Activated naive CD4-positive, alpha-beta T cell treated with anti-CD3 and anti-CD28 coated beads, Interleukin-2, amount 10 ng/mL, durations not matched to agents 7 days and 5 days (primary cell): Measurements from ENCODE around the gene MALRD1.
"Not testable (repeated sequence)": the region's sequence is repeated elsewhere in the genome, so short reads cannot be mapped to it uniquely, and the experiment has no call there.

Experiments used
- CTCF ChIA-PET: fragments of 350-600 bp; sonication (Branson Sonifier 250); formaldehyde crosslinking; loops from one replicate; lab custom pipeline; 2021; ENCODE audit warnings: antibody characterized with exemption; lab: Charles Lee
- DNase-seq: peaks from one replicate; pipeline ENCODE4 v3.0.0-alpha.2; 2020
- H3K27ac Mint-ChIP-seq: one replicate; pipeline ENCODE4 v1.8.0; 2021; ENCODE audit warnings: mild to moderate bottlenecking, moderate library complexity, mixed read lengths
- H3K27me3 Mint-ChIP-seq: one replicate; pipeline ENCODE4 v1.8.0; 2021; ENCODE audit warnings: mild to moderate bottlenecking, mixed read lengths
- H3K36me3 Mint-ChIP-seq: one replicate; pipeline ENCODE4 v1.8.0; 2021; ENCODE audit warnings: mixed read lengths
- H3K4me1 Mint-ChIP-seq: one replicate; pipeline ENCODE4 v1.8.0; 2021; ENCODE audit warnings: mixed read lengths
- H3K4me3 Mint-ChIP-seq: one replicate; pipeline ENCODE4 v1.8.0; 2021; ENCODE audit warnings: mild to moderate bottlenecking, moderate library complexity, mixed read lengths
- H3K9me3 Mint-ChIP-seq: one replicate; pipeline ENCODE4 v1.8.0; 2021; ENCODE audit warnings: mixed read lengths

MALRD1 gene

DNA sequence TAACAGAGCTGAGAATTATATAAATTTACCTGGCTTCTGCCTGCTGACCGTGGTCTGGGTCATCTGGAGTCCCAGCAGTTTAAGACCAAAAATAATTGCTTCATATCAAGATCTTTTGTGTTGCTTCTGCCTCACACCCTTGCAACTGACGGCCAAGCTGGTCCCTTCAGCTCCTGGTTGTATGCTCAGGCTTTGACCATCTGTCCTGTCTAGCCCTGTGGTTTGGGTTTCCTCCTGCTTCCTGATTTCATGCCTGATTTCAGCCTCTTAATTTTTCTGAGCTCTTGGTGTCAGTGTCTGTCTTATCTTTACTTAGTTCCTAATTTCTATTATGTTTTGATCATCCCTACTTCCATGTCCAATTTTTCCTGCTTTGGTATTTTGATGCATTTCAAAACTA, 679.8 kb downstream of the MALRD1 start:
- H3K27ac Mint-ChIP-seq: no peak overlapping the region
- H3K4me1 Mint-ChIP-seq: no peaks in the 10 kb centered on the region
- peaks cover 7% of the 10 kb centered on the region for H3K9me3 Mint-ChIP-seq
- no peak for DNase-seq
- H3K27me3 Mint-ChIP-seq: no peaks in the 10 kb centered on the region
- CTCF ChIA-PET: no interaction called here
- H3K4me3 Mint-ChIP-seq: no peak overlapping the region
- H3K36me3 Mint-ChIP-seq: no peaks in the 10 kb centered on the region

DNA sequence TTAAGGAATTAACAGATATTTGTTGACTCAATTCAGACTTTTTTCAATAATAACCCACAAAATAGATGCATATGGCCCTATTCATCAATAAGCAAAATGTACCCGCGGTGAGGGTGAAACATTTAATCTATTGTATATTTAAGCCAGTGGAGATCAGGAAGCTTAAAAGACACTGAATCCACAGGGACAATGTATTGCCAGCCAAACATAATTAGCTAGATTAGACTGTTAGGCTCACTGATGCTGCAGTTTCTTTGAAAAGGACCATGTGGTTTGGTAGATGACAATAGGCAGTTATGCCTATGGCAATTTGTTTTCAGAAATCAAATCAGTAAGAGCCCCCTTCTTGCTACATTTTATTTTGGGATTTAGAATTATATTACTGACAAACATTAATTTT, 680.4 kb downstream of the MALRD1 start:
- DNase-seq: no peak
- CTCF ChIA-PET: no interaction called here
- no peaks in the 10 kb centered on the region for H3K4me1 Mint-ChIP-seq
- peaks cover 5% of the 10 kb centered on the region for H3K9me3 Mint-ChIP-seq
- H3K36me3 Mint-ChIP-seq: no peaks in the 10 kb centered on the region
- H3K27me3 Mint-ChIP-seq: no peaks in the 10 kb centered on the region
- no peak overlapping the region for H3K4me3 Mint-ChIP-seq
- H3K27ac Mint-ChIP-seq: no peak overlapping the region

DNA sequence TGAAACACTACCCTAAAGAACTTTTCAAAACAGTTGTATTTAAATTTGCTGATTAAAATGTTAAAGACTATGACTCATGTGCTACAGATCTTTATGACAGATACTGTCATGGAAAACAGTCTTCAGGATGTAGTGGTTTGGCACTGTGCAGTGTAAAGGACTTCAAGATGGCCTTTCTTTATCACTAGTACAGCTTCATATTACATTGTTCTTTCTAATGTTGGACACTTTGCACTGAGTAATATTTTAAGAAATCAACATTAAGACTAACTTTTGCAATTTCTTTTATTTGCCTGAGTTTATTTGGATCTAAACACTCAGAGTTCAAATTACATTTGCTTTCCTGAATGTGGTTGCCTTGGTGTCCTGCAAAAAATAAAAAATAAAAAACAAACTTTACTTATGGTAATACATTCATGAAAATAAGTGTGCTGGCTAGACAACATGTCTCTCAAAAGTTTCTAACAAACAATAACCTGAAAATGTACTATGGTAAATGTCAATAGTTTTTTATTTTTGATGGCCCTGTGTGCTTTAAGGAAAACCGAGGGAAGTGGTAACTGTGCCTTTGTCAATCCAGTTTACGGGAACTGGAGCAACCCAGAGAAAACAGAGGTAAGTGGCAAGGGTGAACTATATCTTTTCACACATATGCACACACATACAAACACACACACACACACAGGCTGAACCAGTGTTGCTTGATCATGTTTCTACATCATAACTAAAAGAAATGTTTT, 681.7 kb downstream of the MALRD1 start:
- Mint-ChIP-seq H3K4me3 (no peak overlapping the region), H3K27ac (no peak overlapping the region), H3K9me3 (peaks cover 5% of the 10 kb centered on the region), H3K27me3 (no peaks in the 10 kb centered on the region), H3K4me1 (no peaks in the 10 kb centered on the region), H3K36me3 (no peaks in the 10 kb centered on the region)
- CTCF ChIA-PET: no interaction called here
- no peak for DNase-seq

DNA sequence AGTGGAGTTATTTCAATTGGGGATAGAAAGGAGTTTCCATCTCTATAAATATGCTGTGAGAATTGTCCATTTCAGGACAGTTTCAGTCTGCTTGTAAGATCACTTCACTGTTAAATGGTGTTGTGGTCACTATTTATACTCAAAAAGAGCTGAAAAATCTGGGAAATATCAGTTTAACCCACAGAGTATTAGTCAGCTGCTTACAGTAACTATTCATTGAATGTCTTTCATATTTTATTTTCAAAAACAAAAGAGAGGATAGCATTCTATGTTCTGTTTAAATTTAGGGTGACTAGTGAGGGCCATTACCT, 682.3 kb downstream of the MALRD1 start:
- H3K27me3 Mint-ChIP-seq: no peaks in the 10 kb centered on the region
- H3K4me3 Mint-ChIP-seq: no peak overlapping the region
- H3K9me3 Mint-ChIP-seq: peaks cover 5% of the 10 kb centered on the region
- H3K36me3 Mint-ChIP-seq: no peaks in the 10 kb centered on the region
- no peak overlapping the region for H3K27ac Mint-ChIP-seq
- CTCF ChIA-PET: no interaction called here
- no peaks in the 10 kb centered on the region for H3K4me1 Mint-ChIP-seq
- DNase-seq: no peak

DNA sequence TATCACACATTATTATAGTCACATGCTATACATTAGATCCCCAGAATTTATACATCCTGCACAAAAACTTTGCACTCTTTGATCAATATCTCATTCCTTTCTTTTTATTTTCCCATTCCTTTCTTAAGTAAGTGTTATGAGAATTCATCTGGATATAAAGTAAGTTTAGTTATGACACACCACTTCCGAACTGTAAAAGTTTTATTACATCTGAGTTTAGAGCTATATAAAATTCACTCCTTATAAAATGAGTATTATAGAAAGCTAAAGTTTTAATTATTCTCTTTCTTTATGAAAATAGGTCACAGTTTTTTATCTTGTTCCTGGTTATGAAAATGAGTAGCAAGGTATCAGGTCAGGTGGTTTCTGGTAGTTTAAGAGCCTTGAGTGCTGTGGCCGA, 683.0 kb downstream of the MALRD1 start:
- H3K4me1 Mint-ChIP-seq: no peaks in the 10 kb centered on the region
- H3K36me3 Mint-ChIP-seq: no peaks in the 10 kb centered on the region
- CTCF ChIA-PET: no interaction called here
- H3K9me3 Mint-ChIP-seq: peaks cover 7% of the 10 kb centered on the region
- no peak overlapping the region for H3K4me3 Mint-ChIP-seq
- DNase-seq: no peak
- no peaks in the 10 kb centered on the region for H3K27me3 Mint-ChIP-seq
- no peak overlapping the region for H3K27ac Mint-ChIP-seq

DNA sequence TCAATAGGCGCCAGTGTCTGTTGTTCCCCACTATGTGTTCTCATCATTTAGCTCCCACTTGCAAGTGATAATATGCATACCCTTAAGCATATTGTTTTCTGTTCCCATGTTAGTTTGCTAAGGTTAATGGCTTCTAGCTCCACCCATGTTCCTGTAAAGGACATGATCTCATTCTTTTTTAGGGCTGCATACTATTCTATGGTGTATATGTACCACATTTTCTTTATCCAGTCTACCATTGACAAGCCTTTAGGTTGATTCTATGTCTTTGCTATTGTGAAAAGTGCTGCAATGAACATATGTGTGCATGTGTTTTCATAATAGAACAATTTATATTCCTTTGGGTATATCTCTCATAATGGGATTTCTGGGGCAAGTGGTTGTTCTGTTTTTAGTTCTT, 689.8 kb downstream of the MALRD1 start:
- no peak overlapping the region for H3K4me3 Mint-ChIP-seq
- H3K9me3 Mint-ChIP-seq: peaks cover 14% of the 10 kb centered on the region
- CTCF ChIA-PET: no interaction called here
- no peaks in the 10 kb centered on the region for H3K4me1 Mint-ChIP-seq
- DNase-seq: no peak
- H3K27me3 Mint-ChIP-seq: no peaks in the 10 kb centered on the region
- no peaks in the 10 kb centered on the region for H3K36me3 Mint-ChIP-seq
- H3K27ac Mint-ChIP-seq: no peak overlapping the region

DNA sequence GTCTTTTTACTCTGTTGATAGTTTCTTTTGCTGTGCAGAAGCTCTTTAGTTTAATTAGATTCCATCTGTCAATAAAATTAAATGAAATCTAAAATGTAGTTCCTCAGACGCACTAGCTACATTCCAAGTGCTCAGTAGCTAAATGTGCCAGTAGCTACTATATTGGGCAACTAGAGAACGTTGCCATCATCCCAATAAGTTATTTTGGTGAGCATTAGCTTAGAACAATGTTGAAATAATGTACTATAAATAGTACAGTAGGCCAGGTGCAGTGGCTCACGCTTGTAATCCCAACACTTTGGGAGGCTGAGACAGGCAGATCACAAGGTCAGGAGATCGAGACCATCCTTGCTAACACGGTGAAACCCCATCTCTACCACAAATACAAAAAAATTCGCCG, 690.6 kb downstream of the MALRD1 start:
- peaks cover 14% of the 10 kb centered on the region for H3K9me3 Mint-ChIP-seq
- CTCF ChIA-PET, H3K27ac Mint-ChIP-seq, H3K4me3 Mint-ChIP-seq, H3K27me3 Mint-ChIP-seq, DNase-seq, H3K4me1 Mint-ChIP-seq, H3K36me3 Mint-ChIP-seq: not testable (repeated sequence)

DNA sequence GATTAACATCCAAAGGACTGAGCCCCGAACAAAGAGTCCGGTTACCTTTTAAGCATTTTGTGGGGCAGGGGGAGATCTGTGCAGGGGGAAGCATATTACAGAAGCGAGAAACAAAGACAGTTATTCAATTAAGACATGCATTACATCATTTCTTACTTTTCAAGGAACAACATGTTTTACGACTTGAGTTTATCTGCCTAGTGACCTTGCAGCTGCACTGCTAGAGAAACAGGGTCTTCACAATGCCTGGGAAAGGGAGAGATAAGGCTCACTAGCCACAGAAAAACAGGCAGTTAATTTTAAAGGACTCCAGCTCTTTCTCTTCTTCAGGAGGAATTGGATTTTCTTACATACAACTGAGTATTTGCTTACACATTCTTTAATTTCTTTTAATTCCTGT, 693.5 kb downstream of the MALRD1 start:
- peaks cover 14% of the 10 kb centered on the region for H3K9me3 Mint-ChIP-seq
- H3K27me3 Mint-ChIP-seq, H3K4me1 Mint-ChIP-seq, DNase-seq, H3K27ac Mint-ChIP-seq, H3K36me3 Mint-ChIP-seq, H3K4me3 Mint-ChIP-seq, CTCF ChIA-PET: not testable (repeated sequence)

DNA sequence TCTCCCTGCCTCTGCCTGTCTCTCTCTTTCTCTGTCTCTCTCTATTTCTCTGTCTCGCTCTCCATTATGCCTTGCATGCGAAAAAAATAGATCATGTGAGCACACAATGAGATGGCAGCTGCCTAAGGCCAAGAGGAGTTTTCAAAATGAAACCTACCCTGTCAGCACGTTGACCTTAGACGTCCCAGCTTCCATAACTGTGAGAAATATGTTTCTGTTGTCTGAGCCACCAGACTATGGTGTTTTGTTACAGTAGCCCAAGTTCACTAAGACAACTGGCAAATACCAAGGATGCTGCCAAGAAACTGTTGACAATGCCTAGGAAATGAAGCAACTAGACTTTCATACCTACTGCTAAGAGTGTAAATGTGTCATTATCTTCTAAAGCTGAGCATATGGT, 697.1 kb downstream of the MALRD1 start:
- Mint-ChIP-seq H3K27ac (no peak overlapping the region), H3K9me3 (peaks cover 5% of the 10 kb centered on the region), H3K4me3 (no peak overlapping the region), H3K4me1 (no peaks in the 10 kb centered on the region), H3K36me3 (no peaks in the 10 kb centered on the region), H3K27me3 (no peaks in the 10 kb centered on the region)
- CTCF ChIA-PET: no interaction called here
- no peak for DNase-seq

DNA sequence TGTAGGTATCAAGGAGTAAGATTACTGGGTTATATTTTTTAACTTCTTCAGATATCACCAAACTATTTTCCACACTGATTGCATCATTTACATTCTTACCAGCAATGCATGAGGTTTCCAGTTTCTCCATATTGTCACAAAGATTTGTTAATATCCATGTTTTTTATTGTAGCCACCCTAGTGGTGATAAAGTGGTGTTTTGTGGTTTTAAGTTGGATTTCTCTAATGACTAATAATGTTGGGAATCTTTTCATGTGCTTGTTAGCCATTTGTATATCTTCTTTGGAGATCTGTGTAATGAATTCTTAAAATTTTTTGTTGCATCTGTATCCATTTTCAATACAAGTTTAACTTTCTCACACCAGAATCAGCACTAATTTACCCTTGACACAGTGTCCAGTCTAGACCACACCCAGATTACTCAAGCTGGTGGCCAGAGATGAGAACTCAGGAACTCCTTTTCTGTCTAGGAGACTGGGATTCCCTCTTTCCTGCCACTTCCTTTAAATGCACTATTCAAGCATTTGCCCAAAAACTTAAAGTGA, 700.7 kb downstream of the MALRD1 start:
- no peaks in the 10 kb centered on the region for H3K36me3 Mint-ChIP-seq
- no peak for DNase-seq
- H3K4me1 Mint-ChIP-seq: no peaks in the 10 kb centered on the region
- CTCF ChIA-PET: no interaction called here
- H3K27me3 Mint-ChIP-seq: no peaks in the 10 kb centered on the region
- no peak overlapping the region for H3K4me3 Mint-ChIP-seq
- H3K9me3 Mint-ChIP-seq: peaks cover 3% of the 10 kb centered on the region
- no peak overlapping the region for H3K27ac Mint-ChIP-seq

DNA sequence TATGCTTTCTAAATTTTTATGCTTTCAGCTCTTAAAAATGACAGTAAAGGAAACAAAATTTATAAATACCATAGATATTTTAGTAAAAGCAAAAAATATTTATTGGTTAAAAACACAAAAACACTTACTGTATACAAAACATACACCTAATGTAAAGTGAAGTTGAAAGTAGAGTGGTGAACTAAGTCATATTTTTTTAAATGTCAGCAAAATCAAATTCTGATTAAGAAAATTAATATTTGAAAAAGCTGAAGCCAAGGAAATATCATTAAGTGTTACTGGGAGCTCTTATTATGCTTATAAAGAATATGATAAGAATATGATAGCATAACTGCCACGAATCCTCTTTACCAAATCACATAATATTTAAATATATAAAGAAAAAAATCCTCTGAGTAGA, 702.4 kb downstream of the MALRD1 start:
- H3K9me3 Mint-ChIP-seq: peaks cover 2% of the 10 kb centered on the region
- no peaks in the 10 kb centered on the region for H3K36me3 Mint-ChIP-seq
- no peak for DNase-seq
- H3K4me3 Mint-ChIP-seq: no peak overlapping the region
- no peaks in the 10 kb centered on the region for H3K4me1 Mint-ChIP-seq
- CTCF ChIA-PET: no interaction called here
- no peaks in the 10 kb centered on the region for H3K27me3 Mint-ChIP-seq
- H3K27ac Mint-ChIP-seq: no peak overlapping the region

DNA sequence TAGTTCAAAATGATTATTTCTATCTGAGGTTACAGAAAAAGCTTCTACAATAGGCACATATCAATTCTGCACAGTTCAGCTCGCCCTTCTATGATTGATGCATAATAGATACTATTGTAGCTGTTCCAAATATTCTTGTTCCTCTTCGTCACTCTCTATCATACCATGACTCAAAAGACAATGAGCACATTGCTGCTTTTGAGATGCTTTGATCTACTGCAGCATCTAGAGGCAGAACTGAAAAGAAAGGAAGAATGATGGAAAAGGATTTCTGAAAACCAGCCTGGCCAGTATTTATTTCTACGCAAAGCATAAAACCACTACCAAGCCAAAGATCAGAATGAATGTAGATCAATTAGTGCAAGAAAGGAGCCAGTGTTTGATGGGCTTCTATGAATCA, 708.3 kb downstream of the MALRD1 start:
- no peaks in the 10 kb centered on the region for H3K4me1 Mint-ChIP-seq
- no peak for DNase-seq
- H3K9me3 Mint-ChIP-seq: peaks cover 4% of the 10 kb centered on the region
- H3K36me3 Mint-ChIP-seq: no peaks in the 10 kb centered on the region
- no peaks in the 10 kb centered on the region for H3K27me3 Mint-ChIP-seq
- H3K4me3 Mint-ChIP-seq: no peak overlapping the region
- no peak overlapping the region for H3K27ac Mint-ChIP-seq
- CTCF ChIA-PET: no interaction called here

DNA sequence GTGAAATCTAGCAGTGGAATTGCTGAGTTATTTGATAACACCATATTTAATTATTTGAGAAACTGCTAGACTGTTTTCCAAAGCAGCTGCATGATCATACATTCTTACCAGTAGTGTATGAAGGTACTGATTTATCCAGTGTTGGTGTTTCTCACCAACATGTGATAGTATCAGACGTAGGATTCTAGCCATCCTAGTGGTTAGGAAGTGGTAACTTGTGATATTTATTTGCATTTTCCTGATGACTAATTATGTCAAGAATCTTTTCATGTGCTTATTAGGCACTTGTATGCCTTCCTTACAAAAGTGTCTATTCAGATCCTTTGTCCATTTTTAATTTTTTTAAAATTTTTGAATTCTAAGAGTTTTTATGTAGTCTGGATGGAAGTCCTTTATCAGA, 713.4 kb downstream of the MALRD1 start:
- H3K27me3 Mint-ChIP-seq: no peaks in the 10 kb centered on the region
- H3K4me3 Mint-ChIP-seq: no peak overlapping the region
- no peak overlapping the region for H3K27ac Mint-ChIP-seq
- no peak for DNase-seq
- CTCF ChIA-PET: no interaction called here
- H3K4me1 Mint-ChIP-seq: no peaks in the 10 kb centered on the region
- H3K9me3 Mint-ChIP-seq: peaks cover 5% of the 10 kb centered on the region
- no peaks in the 10 kb centered on the region for H3K36me3 Mint-ChIP-seq

DNA sequence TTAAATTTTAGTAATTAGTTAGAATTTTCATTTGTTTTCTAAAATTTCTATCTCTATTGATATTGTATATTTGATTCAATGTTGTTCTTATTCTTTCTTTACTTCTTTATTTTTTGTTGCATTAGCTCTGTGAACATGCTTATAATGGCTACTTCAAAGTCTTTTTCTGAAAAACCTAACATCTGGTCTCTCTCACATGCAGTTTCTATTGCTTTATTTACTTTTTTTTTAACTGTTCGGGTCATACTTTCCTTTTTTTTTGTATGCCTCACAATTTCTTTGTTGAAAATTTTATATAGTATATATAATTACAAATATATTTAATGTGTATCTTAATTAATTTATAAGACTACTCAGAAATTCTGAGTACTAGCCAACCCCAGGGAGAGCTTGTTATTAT, 715.5 kb downstream of the MALRD1 start:
- H3K4me3 Mint-ChIP-seq: no peak overlapping the region
- H3K36me3 Mint-ChIP-seq: no peaks in the 10 kb centered on the region
- H3K27me3 Mint-ChIP-seq: no peaks in the 10 kb centered on the region
- H3K27ac Mint-ChIP-seq: no peak overlapping the region
- H3K4me1 Mint-ChIP-seq: no peaks in the 10 kb centered on the region
- DNase-seq: no peak
- CTCF ChIA-PET: interaction anchor here (0.6 kb wide), 1 partner anchor 8 kb away, joined by 3 read pairs; no protein-coding TSS in a partner anchor
- H3K9me3 Mint-ChIP-seq: peaks cover 5% of the 10 kb centered on the region

DNA sequence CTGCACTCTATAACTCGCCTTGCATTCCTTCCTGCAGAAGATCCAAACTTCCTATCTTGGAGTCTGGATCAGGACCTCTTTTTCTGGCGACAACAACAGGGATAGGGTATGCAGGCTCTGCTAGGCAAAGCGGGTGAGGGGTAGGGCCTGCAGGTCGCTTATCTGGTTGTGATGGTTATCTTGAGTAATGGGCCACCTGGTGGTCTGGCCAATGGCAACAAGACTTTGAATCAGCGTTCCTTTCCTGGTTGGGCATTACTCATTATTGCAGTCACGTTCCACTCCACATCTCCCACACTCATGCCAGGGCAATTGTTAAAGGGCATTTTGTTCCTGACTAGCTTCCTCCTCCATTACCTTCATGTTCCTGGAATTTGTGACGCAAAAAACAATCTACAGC, 719.3 kb downstream of the MALRD1 start:
- DNase-seq: no peak
- Mint-ChIP-seq H3K27ac (no peak overlapping the region), H3K4me1 (no peaks in the 10 kb centered on the region), H3K9me3 (peaks cover 4% of the 10 kb centered on the region), H3K27me3 (no peaks in the 10 kb centered on the region), H3K36me3 (no peaks in the 10 kb centered on the region), H3K4me3 (no peak overlapping the region)
- CTCF ChIA-PET: no interaction called here
